Stomach (tissue), 4 donors: ENCODE data around the gene VWA7.

Experiments
- CTCF ChIP-seq, 7 experiments: fragments of 450-650 bp in 4 of 7; fragments of 200-600 bp in 3 of 7; sonication (generic) in 3 of 7; IDR thresholded peaks; one replicate each; pipeline ENCODE4 v1.5.1; 2016 to 2019; ENCODE audit warnings: antibody characterized with exemption in 7 of 7, control low read depth in 2 of 7, mild to moderate bottlenecking in 1 of 7
- EP300 ChIP-seq: sonication (generic); formaldehyde crosslinking; IDR thresholded peaks from one replicate; pipeline ENCODE4 v1.6.1; 2017; ENCODE audit warnings: antibody characterized with exemption
- POLR2A ChIP-seq, 4 donors: fragments of 450-650 bp; IDR thresholded peaks; one replicate each; pipeline ENCODE4 v1.6.1; 2016; ENCODE audit warnings: antibody characterized with exemption in 4 of 4, control low read depth in 2 of 4, mild to moderate bottlenecking in 1 of 4, moderate library complexity in 1 of 4

GRCh38 chr6:31740397-31741223, 36.5 kb downstream of the VWA7 start:
- TF ChIP-seq CTCF (IDR thresholded peaks at IDR 0.05): no peak
- TF ChIP-seq EP300: no peak
- TF ChIP-seq POLR2A (IDR thresholded peaks at IDR 0.05): no peak
